ENCODE measurements around the gene TMPO.

DNA sequence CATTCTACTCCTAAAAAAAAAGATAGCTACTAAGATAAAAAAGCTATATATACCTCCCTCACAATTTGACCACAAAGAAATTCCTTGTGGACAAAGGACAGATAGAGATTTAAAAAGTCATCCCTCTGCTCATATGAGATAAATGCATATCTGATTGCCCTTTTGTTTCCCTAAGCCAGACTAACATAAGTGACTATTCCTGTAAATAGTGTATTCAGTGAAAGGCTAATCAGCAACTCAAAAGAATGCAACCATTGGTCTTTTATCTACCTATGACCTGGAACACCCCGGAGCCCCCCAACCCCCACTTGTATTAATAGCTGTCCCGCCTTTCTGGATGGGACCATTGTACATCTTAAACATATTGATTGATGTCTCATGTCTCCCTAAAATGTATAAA is 6.3 kb upstream of the TMPO start:
- TF ChIP-seq, protein P1, sequence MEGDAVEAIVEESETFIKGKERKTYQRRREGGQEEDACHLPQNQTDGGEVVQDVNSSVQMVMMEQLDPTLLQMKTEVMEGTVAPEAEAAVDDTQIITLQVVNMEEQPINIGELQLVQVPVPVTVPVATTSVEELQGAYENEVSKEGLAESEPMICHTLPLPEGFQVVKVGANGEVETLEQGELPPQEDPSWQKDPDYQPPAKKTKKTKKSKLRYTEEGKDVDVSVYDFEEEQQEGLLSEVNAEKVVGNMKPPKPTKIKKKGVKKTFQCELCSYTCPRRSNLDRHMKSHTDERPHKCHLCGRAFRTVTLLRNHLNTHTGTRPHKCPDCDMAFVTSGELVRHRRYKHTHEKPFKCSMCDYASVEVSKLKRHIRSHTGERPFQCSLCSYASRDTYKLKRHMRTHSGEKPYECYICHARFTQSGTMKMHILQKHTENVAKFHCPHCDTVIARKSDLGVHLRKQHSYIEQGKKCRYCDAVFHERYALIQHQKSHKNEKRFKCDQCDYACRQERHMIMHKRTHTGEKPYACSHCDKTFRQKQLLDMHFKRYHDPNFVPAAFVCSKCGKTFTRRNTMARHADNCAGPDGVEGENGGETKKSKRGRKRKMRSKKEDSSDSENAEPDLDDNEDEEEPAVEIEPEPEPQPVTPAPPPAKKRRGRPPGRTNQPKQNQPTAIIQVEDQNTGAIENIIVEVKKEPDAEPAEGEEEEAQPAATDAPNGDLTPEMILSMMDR (IDR thresholded peaks at IDR 0.05): no peak
- TF ChIP-seq POLR2A (IDR thresholded peaks at IDR 0.05): no peak
